SHP77 treated with DMSO at 0.1 percent for 48 hours (cell line): Measurements from ENCODE around the gene VCAN.

Source experiments
- DNase-seq: peaks from one replicate; lab custom pipeline; 2025; lab: John Stamatoyannopoulos, UW

VCAN gene

GRCh38 chr5:83494666-83495065 is 23.1 kb downstream of the VCAN start:
- DNase-seq, result no peak

DNA sequence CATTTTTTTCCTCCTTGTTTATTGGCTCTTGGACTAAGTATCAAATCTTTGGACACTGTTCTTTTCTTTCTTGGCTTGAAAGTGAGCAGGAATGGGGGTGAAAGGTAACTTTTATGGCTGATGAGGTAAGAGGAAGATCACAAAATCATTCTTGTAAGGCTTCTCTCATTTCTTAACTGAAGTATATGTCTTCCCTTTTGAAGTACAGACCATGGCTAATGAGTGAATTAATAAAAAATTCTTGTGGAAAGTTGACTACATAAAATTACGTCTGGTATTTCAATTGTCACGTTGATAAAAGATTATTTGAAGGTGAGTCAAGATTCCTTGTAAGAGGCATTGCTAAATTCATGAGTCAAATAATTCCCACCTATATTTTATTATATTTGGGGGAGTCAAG is 25.1 kb downstream of the VCAN start:
- DNase-seq, result no peak

DNA sequence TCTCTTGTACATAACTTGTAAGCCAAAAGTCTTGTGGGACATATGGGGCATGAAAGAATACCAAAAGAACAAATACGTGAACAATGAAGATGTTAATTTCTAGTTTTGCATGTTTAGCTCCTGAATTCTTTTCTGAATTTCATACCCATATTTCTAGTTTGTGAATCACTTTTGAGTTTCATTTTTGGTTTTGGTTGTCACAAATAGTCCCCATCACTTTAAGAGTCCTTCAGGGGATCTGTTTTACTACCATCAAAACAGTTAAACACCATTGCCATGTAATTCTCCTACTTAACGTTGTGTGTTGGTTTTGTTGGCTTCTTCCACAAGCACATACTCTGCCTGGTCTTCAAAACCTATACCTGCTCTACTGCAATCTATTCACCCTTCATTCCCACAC is 27.0 kb downstream of the VCAN start:
- no peak for DNase-seq

DNA sequence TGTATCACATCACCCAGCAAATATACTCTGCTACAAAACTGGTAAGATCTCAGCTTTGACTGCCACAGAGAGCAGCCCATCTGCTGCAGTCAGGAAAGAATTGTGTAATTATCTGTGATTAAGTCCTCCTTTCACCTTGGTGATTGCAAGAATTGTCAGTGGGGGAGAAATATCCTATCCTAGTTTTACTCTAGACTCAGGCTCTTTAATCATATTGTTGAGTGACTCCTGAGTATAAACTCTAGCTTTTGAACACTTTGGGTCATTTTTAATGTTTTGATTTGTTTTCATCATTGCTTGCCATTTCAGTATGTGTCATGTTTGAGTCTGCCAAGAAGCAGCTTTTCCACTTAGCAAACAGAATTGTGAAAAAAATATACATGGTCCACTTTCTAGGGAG is 32.1 kb downstream of the VCAN start:
- DNase-seq, result no peak

GRCh38 chr5:83507431-83507830 is 35.9 kb downstream of the VCAN start:
- DNase-seq, result no peak

GRCh38 chr5:83509540-83509939 is 38.0 kb downstream of the VCAN start:
- no peak for DNase-seq

- DNase-seq, result no peak
Observed at GRCh38 chr5:83510260-83510659, 38.7 kb downstream of the VCAN start.

- no peak for DNase-seq
Observed at GRCh38 chr5:83512061-83512745, 40.7 kb downstream of the VCAN start.

DNA sequence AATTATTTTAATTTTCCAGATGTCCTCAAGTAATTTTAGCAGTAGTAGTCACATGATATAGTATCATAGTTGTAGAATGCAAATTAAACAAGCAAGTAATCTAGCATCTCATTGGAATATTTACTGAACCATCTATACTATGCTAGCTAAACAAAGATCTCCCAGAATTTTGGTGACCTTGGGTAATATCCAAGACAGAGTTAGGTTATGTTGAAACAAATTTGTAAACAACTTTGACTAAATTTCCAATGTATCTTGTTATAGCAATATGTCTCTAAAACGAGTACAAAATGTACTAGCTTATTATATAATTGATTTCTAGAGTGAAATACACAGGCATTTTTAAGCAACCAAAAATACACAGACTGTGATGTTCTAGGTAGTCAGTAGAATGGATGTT is 41.5 kb downstream of the VCAN start:
- DNase-seq, result no peak

DNA sequence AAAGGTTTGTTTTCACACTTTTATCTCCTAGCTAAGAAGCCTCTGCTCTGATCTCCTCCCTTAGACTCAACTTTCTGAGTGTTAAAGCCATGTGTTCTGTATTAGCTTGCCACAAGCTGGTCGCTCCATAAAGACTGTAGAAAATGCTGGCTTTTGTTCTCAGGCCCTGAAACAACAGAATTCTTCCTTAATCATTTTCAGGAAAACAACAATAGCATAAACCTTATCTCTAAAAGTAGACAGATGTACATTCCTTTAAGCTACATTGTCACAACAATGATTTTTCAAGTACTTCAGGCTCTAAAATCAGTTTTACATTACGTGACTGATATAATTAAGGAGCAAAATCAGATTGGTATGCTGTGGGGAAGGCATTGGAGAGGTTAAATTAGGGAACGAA is 41.9 kb downstream of the VCAN start:
- no peak for DNase-seq

- DNase-seq, result no peak
Observed at GRCh38 chr5:83516377-83516776, 44.8 kb downstream of the VCAN start.

DNA sequence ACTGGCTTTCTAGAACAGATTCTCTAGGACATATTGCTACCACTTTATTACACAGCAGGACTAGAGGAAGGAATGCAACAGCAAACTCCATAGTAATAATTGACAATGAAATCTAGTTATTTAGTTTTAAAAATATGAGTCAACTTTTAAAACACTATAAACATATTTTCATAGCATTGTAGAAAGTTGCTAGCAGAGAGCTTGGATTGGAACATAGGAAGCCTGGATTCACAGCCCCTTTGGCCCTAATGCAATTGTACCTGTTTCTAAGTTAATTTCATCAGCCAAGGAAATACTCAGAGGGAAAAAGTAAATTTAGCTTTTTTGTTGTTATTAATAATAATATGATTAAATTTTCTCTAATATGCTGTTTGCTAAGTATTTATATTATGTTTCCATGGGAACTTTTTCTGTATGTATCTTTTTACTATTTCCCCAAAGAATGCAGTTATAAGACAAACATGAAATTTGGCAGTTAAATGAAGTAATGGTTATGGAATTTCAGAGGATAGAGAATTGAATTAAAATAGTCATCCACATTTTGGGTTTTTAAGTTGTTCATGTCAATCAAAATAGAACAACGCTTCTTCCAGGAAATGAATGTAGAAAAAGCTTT is 45.6 kb downstream of the VCAN start:
- no peak for DNase-seq

DNA sequence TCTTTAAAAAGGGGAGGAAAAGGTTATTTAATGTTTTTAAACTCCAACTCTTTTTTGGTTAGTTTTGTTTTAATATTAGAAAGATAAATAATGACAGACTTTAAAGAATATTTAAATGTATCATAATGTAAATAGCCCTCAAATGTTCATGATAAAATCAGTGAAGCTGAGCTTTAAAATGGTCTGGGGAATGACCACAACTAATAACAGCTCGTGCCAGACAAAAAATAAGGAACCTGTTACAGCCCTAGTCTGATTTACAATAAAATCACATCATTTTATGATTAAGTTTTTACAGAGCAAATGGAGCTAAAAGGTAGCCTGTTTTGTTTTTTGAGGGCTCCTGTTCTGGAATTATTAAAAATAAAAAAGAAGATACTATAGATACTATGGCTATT is 46.1 kb downstream of the VCAN start:
- DNase-seq, result no peak

GRCh38 chr5:83518319-83519061 is 46.9 kb downstream of the VCAN start:
- no peak for DNase-seq

DNA sequence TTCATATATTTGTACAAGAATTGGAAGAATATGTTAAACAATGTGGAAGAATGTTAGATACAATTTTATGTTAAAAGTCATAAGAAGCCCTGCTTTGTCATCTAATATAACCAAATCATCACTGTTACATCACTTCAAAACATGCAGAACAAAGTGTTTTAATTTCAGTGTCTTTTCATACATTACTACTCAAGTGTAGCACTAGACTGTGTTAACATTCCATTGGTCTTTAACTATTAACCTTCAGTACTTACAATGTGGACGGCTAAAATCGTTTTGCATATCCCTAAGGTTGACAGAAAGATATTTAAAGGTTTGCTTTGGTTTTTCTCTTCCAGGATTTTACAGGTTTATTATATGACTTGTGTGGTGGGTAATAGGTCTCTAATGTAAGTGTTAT is 50.9 kb downstream of the VCAN start:
- DNase-seq, result no peak

GRCh38 chr5:83523929-83524328 is 52.4 kb downstream of the VCAN start:
- DNase-seq, result no peak

- no peak for DNase-seq
Observed at GRCh38 chr5:83524345-83524744, 52.8 kb downstream of the VCAN start.

- no peak for DNase-seq
Observed at GRCh38 chr5:83524991-83525390, 53.4 kb downstream of the VCAN start.

DNA sequence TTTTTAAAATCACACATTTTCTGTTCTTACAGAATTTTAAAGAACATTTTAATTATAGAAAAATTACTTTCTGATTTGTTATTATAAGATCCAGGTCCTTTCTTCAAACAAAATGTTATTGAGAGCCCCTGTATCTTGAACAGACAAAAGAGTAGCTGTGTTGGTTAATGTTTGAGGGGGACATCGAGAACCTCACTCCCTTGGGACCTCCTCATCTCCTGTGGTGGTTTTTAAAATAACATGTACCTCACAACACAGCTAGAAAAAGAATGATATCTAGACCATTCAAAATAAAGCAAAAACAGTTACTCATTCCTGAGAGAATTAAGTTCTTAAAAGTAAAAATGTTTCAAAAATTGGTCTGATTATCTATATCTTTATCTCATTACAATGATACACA is 54.7 kb downstream of the VCAN start:
- no peak for DNase-seq

DNA sequence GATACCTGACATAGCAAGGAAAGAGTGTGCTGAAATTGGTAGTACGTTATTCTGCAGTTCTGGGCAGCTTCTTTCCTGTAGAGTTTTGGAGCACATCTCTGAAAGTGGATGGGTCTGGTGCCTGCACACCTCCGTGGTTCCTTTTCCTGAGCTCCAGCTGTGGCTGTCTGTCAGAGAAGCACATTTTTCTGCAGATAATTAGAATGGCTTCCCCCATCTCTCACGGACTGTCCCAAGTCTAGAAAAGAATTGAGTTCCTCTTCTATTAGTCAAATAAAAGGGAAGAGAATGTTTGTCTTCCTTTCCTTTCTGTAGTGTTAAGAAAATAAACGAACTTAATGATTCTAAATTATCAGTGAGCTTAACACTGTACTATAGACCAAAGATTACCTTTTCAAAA is 55.7 kb downstream of the VCAN start:
- DNase-seq, result no peak

GRCh38 chr5:83527722-83528438 is 56.3 kb downstream of the VCAN start:
- no peak for DNase-seq

- DNase-seq, result no peak
Observed at GRCh38 chr5:83528439-83528769, 56.9 kb downstream of the VCAN start.

GRCh38 chr5:83530193-83530592 is 58.6 kb downstream of the VCAN start:
- no peak for DNase-seq
